Transverse colon (tissue), 4 donors: Measurements from ENCODE around the gene PSMG2.

ENCODE experiments used
- EP300 ChIP-seq: sonication (generic); formaldehyde crosslinking; IDR thresholded peaks from one replicate; pipeline ENCODE4 v1.6.1; 2017; ENCODE audit warnings: antibody characterized with exemption, low read depth
- POLR2A ChIP-seq: fragments of 450-650 bp; IDR thresholded peaks from one replicate; pipeline ENCODE4 v1.6.1; 2016; ENCODE audit warnings: antibody characterized with exemption, mild to moderate bottlenecking, moderate library complexity
- POLR2AphosphoS5 ChIP-seq, 3 donors: sonication (generic); formaldehyde crosslinking; IDR thresholded peaks; one replicate each; pipeline ENCODE4 v1.6.1; 2016; ENCODE audit warnings: antibody characterized with exemption in 3 of 3
- TF ChIP-seq, protein P1 (sequence below), 5 experiments: fragments of 200-600 bp in 3 of 5; fragments of 450-650 bp in 2 of 5; sonication (generic) in 3 of 5; IDR thresholded peaks; 1 replicate in 2 of 5; 2 replicates in 3 of 5; pipeline ENCODE4 v1.5.1; 2016 to 2017; ENCODE audit warnings: antibody characterized with exemption in 5 of 5, inconsistent platforms in 3 of 5, mild to moderate bottlenecking in 2 of 5, moderate library complexity in 1 of 5

GRCh38 chr18:12751891-12752290 lies 49.0 kb downstream of the PSMG2 start:
- TF ChIP-seq POLR2AphosphoS5 (IDR thresholded peaks at IDR 0.05) (no peak), EP300 (no peak), POLR2A (no peak)
- TF ChIP-seq, protein P1, sequence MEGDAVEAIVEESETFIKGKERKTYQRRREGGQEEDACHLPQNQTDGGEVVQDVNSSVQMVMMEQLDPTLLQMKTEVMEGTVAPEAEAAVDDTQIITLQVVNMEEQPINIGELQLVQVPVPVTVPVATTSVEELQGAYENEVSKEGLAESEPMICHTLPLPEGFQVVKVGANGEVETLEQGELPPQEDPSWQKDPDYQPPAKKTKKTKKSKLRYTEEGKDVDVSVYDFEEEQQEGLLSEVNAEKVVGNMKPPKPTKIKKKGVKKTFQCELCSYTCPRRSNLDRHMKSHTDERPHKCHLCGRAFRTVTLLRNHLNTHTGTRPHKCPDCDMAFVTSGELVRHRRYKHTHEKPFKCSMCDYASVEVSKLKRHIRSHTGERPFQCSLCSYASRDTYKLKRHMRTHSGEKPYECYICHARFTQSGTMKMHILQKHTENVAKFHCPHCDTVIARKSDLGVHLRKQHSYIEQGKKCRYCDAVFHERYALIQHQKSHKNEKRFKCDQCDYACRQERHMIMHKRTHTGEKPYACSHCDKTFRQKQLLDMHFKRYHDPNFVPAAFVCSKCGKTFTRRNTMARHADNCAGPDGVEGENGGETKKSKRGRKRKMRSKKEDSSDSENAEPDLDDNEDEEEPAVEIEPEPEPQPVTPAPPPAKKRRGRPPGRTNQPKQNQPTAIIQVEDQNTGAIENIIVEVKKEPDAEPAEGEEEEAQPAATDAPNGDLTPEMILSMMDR (IDR thresholded peaks at IDR 0.05) = no peak
